Sigmoid colon (tissue), 4 donors: ENCODE results near the gene KIAA0232.
"Not testable (repeated sequence)": the region's sequence is repeated elsewhere in the genome, so short reads cannot be mapped to it uniquely, and the experiment has no call there.

Experiments used
- CTCF ChIP-seq, 4 experiments: fragments of 450-650 bp in 3 of 4; fragments of 200-600 bp in 1 of 4; IDR thresholded peaks; one replicate each; pipeline ENCODE4 v1.5.1; 2016 to 2019; ENCODE audit warnings: antibody characterized with exemption in 4 of 4, mild to moderate bottlenecking in 3 of 4, moderate library complexity in 2 of 4
- EP300 ChIP-seq, 4 donors: sonication (generic); formaldehyde crosslinking; IDR thresholded peaks; one replicate each; pipeline ENCODE4 v1.6.1; 2017; ENCODE audit warnings: antibody characterized with exemption in 4 of 4
- POLR2A ChIP-seq, 2 donors: fragments of 450-650 bp; IDR thresholded peaks; one replicate each; pipeline ENCODE4 v1.6.1; 2016; ENCODE audit warnings: antibody characterized with exemption in 2 of 2, mild to moderate bottlenecking in 2 of 2, moderate library complexity in 2 of 2
- POLR2AphosphoS5 ChIP-seq, 4 donors: sonication (generic); formaldehyde crosslinking; IDR thresholded peaks; one replicate each; pipeline ENCODE4 v1.6.1; 2017; ENCODE audit warnings: antibody characterized with exemption in 4 of 4

- peak in 1 of 4 experiments; percentile 12 for TF ChIP-seq CTCF (IDR thresholded peaks at IDR 0.05)
- TF ChIP-seq POLR2AphosphoS5, POLR2A, EP300 (IDR thresholded peaks at IDR 0.05): not testable (repeated sequence)
Observed at GRCh38 chr4:6911917-6912316, 129.4 kb downstream of the KIAA0232 start.
